Smooth muscle cell of the brain vasculature (primary cell): ENCODE measurements around the gene HIC1.

Experiments used
- DNase-seq: peaks from one replicate; pipeline ENCODE4 v3.0.0-alpha.2; 2012; ENCODE audit warnings: low read depth, low spot score

Gene HIC1

DNA sequence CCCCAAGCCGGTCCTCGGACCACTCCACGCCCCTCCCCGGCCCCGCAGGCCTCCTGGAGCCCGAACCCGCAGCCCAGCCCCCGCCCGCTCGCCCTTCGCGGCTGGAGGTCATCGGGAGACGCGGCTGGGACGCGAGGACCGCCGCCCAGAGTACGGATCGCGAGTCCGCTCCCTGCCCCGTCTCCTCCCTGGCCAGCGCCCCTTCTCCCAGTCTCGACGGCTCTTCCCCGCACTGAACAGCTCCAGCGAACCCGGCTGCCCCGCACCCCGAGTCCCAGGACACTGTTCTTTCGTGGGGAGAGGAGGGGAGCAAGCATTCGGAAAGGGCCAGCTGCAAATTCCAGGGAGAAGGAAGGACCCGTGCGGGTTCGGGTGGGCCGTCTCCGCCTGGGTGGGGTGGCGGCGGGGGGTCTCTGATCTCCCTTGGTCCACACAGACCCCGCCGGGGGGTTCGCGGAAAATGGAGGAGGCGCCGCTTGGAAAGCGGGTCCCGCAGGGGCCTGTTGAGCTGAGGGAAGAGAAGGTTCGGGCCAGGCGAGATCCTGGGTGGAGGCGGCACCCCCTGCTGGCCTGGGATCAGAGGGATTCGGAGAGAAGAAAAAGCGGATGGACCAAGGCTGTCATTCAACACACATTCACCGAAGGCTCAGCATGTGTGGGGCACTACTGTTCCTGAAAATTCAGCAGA, 29.1 kb upstream of the HIC1 start:
- DNase-seq, result no peak

DNA sequence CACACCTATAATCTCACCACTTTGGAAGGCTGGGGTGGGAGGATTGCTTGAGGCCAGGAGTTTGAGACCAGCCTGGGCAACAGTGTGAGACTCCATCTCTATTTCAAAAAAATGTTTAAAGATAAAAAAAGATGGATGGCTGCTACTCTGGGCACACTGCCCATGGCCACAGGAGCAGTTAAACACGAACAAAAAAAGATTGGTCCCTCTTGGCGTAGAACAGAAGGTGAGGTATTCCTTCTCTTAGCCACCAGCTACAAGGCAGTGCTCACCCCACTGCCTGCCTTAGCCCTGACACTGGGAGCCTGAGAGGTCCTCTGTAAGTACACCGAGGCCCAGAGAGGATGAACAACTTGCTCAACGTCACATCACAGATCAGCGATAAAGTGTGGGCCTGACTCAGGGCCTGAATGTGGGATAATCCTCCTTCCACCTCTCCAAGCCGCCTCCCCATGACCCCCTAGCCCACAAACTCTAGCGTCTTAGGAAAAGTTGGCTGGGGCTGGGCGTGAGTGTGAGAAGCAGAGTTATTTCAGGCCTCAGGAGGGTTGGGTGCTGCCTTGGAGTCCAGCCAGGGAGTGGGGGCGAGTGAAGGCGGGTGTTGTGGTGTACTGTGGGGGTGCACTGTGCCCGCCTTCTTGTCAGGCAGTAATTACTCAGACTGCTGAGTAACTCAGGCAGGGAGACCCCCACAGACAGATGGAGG, 27.2 kb upstream of the HIC1 start:
- no peak for DNase-seq

DNA sequence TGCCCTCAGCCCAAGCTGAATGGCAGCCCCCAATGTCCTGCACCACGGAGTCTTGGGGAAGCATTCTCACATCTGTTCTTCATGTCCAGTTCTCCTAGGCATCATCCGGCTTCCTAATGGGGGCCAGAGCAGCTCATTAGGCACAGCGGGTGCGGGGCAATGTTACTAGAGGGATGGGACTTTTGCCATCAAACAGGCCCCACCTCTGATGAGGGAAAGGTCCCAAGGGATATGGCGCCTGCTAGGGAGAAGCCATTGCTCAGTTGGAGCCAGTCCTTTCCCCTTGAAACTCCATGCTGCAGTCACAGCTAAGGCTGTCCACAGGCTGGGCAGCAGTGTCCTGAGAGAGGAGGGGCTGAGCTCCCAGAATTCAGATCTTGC, 26.7 kb upstream of the HIC1 start:
- no peak for DNase-seq

DNA sequence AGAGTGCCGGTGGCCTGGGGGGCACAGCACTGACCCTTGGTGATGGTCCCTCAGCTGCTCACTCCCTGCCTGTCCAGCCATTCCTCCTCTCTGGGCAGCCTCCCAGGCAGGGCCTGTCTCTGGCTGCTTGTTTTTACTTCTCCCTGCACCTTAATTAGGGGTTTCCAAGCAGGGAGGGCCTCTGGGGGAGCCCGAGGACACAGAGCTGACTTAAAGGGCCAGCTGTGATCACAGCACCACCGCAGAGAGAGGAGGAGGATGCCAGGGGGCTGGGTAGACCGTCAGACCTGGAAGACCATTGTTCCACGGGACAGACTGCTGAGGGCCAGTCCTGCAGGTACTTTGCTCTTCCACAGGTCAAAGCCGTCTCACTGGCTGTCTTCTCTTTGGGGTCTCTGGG, 26.2 kb upstream of the HIC1 start:
- DNase-seq, result no peak

DNA sequence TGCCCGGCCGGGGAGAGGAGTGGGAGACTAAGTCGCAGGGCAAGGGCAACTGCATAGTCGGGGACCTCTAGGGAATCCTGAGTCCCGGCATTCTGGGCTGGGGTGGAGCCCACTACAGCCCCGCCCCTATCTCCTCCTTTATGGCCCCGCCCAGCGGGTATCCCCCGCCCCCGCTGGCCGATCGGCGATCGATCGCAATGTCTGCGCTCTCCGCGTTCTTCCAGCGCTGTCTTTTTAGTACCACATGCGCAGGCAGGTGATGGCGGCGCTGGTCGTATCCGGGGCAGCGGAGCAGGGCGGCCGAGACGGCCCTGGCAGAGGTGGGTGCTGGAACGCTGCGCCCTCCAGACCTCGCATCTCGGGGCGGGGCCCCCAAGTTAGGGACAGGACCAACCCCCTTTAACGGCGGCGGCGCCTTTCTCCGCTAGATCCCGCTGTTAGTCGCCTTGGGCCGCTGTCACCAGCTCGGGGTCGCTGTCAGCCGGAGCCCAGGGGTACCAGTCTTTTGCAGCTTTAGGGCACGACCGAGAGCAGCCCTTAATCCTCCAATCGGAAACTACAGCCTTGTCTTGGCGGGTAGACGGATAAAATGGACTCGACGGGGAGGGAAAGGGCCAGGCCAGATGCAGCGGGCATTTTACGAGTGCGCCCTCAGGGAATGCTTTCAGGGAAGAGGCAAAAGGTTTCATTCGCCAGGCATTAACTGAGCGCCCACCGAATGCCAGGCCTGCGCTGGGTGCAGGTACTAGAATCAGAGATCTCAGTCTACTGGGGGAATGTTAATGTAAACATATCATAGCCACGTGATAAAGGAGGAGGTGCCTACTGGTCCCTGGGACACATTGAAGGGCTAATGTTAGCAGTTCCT, 24.8 kb upstream of the HIC1 start, which contains the start of gene DPH1:
Gene DPH1, plus strand, starts transcription at position 243 of the 868 bp plus-strand sequence. Its CDS starts 17 bp downstream, at position 260.
- no peak for DNase-seq

DNA sequence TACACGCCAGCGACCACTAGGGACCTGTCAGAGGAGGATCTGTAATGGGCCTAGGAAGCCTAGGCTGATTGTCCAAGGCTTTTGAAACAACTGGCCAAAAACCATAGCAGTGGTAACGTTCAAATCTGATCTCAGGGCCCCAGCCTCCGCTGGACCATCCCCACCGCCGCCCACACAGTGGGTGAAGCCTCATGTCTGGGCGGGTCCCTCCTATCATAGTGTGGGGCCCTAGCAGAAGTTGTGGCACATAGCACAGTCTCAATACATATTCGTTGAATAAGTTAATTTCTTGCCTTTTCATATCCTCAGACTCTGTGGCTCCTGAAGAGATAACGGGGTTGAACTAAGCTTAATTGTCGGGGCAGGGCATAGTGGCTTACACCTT, 24.1 kb upstream of the HIC1 start:
- DNase-seq, result no peak

DNA sequence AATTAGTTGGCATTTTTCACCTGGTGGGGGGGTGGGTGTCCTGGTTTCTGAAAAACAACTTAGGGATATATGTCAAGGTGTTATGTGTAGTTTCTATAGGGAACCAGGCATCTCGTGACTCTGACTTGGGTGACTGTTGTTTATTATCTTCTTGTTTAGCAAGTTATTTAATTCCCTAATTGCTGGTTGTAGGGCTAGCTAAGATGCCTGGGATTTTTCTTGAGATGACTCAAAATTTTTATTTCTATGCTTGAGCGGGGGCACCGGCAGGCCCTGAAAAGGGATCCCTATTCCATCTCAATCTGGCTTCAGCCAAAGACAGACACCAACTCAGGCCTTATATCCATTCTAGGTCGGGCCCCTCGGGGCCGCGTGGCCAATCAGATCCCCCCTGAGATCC, 21.8 kb upstream of the HIC1 start:
- DNase-seq, result no peak

DNA sequence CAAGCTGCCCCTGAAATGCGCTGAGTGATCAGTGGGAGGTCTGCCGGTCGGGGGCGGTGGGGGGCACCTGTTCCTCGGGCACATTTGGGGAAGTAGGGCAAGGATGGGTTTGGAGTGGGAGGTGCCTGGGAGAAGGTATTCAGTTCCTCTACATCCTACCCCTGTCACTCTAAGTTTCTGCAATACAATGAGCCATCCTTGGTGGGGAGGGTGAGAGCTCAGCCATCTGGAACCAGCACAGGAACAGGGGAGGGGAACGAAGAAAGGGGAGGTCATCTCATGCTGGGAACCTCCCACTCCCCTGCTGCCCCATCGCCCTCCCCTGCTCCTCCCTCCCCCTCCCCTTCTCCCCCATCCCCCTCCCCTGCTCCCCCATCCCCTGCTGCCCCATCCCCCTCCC, 20.7 kb upstream of the HIC1 start:
- DNase-seq, result no peak

DNA sequence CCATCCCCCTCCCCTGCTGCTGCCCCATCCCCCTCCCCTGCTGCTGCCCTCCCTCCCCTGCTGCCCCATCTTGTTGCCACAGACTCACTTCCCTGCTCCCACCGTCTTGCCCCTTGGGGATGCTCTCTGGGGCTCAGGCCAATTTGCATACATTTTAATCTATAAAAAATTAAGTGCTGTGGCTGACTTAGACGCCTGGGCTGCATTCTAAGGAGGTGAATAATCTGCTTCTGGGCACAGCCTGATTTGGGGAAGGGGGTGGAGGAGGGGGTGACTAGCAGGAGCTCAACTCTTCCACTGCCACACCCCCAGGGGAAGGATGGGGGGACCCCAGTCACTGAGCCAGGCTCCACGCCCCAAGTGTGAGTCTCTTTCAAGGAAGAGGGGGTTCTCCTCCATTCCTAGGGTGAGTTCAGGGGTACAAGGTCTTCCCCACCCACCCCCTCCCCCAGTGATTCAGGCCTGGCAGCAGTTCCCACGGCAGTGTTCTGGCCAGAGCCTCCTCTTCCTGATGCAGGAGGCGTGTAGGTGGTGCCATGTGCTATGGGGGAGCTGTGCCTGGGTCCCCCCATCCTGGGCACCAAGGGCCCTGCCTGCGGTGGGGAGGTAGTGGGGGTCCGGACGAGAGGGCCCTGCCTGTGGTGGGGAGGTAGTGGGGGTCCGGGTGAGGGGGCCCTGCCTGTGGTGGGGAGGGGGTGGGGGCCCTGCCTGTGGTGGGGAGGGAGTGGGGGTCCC, 19.9 kb upstream of the HIC1 start:
- DNase-seq, result no peak

DNA sequence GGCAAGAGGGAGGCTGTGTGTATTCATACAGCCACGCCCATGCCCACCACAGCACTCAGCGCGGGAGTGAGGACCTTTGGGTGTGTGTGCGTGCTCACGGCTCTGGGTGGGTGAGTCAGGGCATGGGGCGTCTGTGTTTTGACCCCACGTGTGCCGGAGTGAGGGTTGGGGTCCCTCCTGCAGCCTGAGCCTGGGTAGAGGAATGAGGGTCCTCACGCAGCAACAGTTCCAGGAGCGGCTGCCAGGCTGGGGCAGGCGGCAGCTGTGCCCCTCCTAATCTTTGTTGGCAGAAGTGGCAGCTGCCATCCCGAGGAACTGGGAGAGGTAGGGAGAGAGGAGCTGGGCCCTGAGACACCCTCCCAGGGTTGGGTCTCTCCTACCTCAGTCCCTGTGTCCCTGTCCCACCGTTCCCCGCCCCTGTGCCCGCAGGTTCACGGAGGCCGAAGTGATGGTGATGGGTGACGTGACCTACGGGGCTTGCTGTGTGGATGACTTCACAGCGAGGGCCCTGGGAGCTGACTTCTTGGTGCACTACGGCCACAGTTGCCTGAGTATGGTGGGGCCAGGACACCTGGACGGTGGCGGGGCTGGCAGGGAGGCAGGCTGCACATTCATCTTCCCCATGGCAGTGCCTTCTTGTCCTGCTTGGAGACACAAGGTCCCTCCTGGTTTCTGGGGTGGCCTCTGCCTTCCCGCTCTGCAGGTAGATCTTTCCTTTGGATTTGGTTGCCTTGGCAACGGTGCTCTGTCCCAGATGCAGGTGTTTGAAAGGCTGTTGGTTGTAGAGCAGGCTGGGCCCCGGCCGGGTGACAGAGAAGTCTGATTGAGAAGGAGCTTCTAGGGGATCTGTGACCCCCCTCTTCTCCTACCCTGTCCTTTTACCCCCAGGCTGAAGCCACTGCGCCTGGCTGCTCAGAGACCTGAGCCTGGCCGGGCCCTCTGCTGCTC, 19.1 kb upstream of the HIC1 start:
- DNase-seq, result no peak

DNA sequence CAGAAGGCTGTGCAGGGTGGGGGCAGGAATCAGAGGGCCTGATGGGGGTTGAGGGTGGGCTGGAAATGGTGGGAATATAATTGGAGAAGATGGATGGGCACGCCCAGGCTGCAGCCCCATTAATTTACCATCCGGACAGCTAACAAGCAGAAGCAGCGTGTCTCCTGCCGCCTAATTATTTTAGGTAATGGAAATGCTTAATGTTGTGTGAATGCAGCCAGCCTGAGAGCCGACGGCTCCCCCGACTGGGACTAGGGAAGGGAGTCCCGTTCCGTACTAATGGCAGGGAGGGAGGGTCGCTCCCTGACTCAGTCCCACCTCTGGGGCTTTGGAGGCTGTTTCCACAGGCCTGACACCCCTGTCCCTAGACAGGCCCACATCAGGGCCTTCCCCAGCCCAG, 17.7 kb upstream of the HIC1 start:
- no peak for DNase-seq

DNA sequence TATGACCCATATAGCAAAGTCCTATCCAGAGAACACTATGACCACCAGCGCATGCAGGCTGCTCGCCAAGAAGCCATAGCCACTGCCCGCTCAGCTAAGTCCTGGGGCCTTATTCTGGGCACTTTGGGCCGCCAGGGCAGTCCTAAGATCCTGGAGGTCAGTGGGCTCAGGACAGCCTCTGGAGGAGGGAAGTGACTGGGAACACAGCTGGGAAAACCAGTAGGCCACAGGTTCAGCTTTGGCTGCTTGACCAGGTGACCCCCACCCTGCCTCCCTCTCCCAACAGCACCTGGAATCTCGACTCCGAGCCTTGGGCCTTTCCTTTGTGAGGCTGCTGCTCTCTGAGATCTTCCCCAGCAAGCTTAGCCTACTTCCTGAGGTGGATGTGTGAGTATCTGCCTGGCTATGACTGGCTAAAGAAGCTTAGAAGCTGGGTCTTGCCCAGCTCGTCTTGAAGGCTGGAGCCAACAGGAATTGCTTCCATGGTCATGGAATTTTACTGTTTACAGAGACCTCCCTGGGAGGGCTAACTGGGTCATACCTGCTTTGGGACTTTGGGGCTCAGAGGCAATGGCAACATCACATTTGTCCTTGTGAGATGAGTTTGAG, 14.6 kb upstream of the HIC1 start:
- no peak for DNase-seq

DNA sequence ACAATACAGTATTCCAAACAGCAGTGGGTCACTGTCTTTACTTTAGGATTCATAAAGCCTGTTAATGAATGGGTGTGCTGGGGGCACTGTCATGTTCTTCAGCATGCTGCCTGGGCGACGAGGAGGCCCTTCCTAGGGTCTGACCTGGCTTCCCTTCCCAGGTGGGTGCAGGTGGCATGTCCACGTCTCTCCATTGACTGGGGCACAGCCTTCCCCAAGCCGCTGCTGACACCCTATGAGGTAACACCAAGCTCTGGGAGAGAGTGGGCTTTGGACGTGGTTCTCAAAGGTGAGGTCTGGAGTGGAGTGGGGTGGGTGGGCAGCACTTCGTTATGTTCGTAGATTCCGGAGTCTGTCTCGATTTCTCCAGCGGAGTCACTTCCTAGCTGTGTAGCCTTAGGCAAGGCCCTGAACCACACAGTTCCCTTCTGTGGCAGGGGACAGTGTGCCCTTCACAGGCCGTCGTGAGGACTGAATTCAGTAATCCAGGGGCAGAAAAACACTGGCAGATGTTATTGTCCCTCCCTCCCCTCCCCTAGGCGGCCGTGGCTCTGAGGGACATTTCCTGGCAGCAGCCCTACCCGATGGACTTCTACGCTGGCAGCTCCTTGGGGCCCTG, 13.9 kb upstream of the HIC1 start:
- no peak for DNase-seq

DNA sequence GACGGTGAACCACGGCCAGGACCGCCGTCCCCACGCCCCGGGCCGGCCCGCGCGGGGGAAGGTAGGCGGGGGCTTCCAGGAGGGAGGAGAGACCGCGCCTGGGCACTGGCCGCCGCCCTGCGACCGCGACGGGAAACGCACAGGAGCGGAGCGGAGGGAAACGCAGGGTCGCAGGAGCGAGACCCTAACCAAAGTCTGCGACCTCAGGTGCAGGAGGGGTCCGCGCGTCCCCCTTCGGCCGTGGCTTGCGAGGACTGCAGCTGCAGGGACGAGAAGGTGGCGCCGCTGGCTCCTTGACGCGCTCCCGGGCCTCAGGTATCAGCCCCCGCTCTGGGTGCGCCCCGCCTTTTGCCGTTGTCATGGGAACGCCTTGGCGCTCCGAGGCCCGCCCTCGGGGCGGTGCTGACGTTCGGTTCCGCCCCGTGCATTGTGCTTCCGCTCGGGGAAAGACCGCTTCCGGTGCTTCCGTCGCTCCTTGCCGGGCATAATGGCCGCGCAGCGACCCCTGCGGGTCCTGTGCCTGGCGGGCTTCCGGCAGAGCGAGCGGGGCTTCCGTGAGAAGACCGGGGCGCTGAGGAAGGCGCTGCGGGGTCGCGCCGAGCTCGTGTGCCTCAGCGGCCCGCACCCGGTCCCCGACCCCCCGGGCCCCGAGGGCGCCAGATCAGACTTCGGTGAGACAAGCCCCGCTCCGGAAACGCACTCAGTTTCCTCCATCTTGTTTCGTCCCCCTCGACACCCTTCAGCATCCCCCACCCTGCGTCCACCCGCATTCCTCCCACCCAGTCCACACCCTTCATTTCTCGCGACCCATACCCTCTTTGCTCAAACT, 13.1 kb upstream of the HIC1 start, which contains the start of gene OVCA2:
Gene OVCA2, plus strand, starts transcription at position 462 of the 829 bp plus-strand sequence. Its CDS starts 26 bp downstream, at position 488.
- DNase-seq, result peak; percentile 89

DNA sequence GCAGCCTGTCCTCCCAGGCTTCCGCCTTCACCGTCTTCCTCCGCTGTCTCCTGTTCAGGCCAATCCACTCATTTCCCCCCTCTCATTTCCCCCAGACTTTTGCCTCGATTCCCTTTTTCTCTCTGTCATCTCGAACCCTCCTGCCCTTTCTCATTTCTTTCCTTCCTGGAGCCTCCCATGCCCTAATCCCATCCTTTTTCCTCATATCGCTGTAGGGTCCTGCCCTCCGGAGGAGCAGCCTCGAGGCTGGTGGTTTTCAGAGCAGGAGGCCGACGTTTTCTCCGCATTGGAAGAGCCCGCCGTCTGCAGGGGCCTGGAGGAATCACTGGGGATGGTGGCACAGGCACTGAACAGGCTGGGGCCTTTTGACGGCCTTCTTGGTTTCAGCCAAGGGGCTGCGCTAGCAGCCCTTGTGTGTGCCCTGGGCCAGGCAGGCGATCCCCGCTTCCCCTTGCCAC, 12.5 kb upstream of the HIC1 start:
- no peak for DNase-seq

DNA sequence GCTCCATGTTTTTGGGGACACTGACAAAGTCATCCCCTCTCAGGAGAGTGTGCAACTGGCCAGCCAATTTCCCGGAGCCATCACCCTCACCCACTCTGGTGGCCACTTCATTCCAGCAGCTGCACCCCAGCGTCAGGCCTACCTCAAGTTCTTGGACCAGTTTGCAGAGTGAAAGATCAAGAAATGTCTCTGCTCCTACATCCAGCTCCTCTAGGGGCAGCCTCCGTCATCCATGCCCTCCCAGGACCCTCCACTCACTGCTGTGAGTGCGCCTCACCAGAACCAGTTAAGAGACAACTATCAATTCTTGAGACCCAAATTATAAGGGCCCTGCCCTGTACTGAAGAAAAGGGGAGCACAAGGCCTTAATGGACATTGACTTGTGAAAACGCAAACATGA, 12.0 kb upstream of the HIC1 start:
- no peak for DNase-seq

DNA sequence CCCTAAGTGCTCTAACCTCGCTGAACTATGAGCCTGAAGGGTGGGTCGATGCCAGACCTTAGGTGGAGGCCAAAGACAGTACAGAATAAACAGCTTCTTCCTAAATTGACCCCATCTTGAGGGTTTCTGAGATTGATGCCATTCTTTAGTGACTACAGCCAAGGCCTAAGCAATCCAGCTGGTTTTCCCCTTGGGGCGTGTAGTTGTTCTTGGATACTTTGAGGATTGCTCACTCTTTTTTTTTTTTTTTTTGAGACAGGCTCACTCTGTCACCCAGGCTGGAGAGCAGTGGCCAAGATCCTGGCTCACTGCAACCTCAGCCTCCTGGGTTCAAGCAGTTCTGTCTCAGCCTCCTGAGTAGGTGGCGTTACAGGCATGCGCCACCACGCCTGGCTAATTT, 11.1 kb upstream of the HIC1 start:
- no peak for DNase-seq

DNA sequence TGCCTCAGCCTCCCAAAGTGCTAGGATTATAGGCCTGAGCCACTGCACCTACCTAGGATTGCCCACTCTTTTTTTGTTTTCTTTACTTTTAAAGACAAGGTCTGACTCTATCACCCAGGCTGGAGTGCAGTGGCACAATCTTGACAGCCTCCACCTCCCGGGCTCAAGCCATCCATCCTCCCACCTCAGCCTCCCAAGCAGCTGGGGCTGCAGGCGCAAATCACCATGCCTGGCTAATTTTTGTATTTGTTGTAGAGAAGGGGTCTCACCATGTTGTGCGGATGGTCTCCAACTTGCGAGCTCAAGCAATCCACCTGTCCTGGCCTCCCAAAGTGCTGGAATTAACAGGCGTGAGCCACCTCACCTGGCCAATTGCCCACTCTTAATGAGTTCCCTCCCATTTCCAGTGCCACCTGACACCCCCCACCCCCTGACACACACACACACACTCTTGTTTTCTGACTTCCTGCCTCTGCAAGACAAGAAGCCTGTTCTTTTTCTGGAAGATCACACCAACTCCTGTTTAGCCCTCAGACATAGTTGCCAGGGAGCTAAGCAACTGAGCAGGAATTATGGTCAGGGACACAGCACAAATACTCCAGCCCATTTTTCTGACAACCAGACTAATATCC, 10.5 kb upstream of the HIC1 start:
- DNase-seq, result no peak
